Osteocyte (in vitro differentiated cells): ENCODE data around the gene RAB40B. TPM values are rescaled to one million over a fixed set of nuclear protein-coding genes. Genes with fewer than 3 reads are reported as not detected.
"Not testable (repeated sequence)": the region's sequence is repeated elsewhere in the genome, so short reads cannot be mapped to it uniquely, and the experiment has no call there.

Experiments
- DNase-seq: peaks from one replicate; pipeline ENCODE4 v3.0.0; 2021; ENCODE audit warnings: mixed read lengths; ENCODE audit not compliant: unreplicated experiment; ENCODE audit errors: extremely low spot score
- H3K27ac Mint-ChIP-seq: one replicate; pipeline ENCODE4 v1.8.0; 2021; ENCODE audit warnings: mild to moderate bottlenecking, mixed read lengths; ENCODE audit not compliant: unreplicated experiment
- H3K27me3 Mint-ChIP-seq: one replicate; pipeline ENCODE4 v1.8.0; 2021; ENCODE audit warnings: mixed read lengths; ENCODE audit not compliant: unreplicated experiment
- H3K36me3 Mint-ChIP-seq: one replicate; pipeline ENCODE4 v1.8.0; 2021; ENCODE audit warnings: mixed read lengths; ENCODE audit not compliant: unreplicated experiment
- H3K4me1 Mint-ChIP-seq: one replicate; pipeline ENCODE4 v1.8.0; 2021; ENCODE audit warnings: mixed read lengths; ENCODE audit not compliant: unreplicated experiment
- H3K4me3 Mint-ChIP-seq: one replicate; pipeline ENCODE4 v1.8.0; 2021; ENCODE audit warnings: mild to moderate bottlenecking, moderate library complexity, mixed read lengths; ENCODE audit not compliant: unreplicated experiment
- H3K9me3 Mint-ChIP-seq: one replicate; pipeline ENCODE4 v1.8.0; 2021; ENCODE audit warnings: mixed read lengths; ENCODE audit not compliant: unreplicated experiment
- CTCF ChIP-seq: fragments of 200-600 bp; sonication (generic); IDR thresholded peaks from 2 replicates; pipeline ENCODE4 v1.5.0; 2021; ENCODE audit warnings: antibody characterized with exemption, mild to moderate bottlenecking, moderate library complexity
- total RNA-seq: library from RNA; stranded (reverse); gene quantifications from 2 replicates; pipeline ENCODE4 v1.2.1, GENCODE V29; 2021

RAB40B gene
- total RNA-seq, 1 donor from 2014 or later, result 13.4 TPM

- no peak for TF ChIP-seq CTCF
- Mint-ChIP-seq H3K4me1 (no peaks in the 10 kb centered on the region), H3K4me3 (no peak overlapping the region), H3K27me3 (no peaks in the 10 kb centered on the region), H3K36me3 (peaks cover 18% of the 10 kb centered on the region), H3K9me3 (no peaks in the 10 kb centered on the region), H3K27ac (no peak overlapping the region)
- DNase-seq, result no peak
Measured at GRCh38 chr17:82657926-82658325, 40.6 kb downstream of the RAB40B start.

- Mint-ChIP-seq H3K36me3 (peaks cover 16% of the 10 kb centered on the region), H3K27me3 (no peaks in the 10 kb centered on the region), H3K4me1 (no peaks in the 10 kb centered on the region), H3K27ac (no peak overlapping the region), H3K4me3 (no peak overlapping the region), H3K9me3 (no peaks in the 10 kb centered on the region)
- TF ChIP-seq CTCF, result no peak
- no peak for DNase-seq
Measured at GRCh38 chr17:82656266-82656665, 42.2 kb downstream of the RAB40B start.

GRCh38 chr17:82655523-82655922 lies 43.0 kb downstream of the RAB40B start:
- H3K4me3 Mint-ChIP-seq, result no peak overlapping the region
- TF ChIP-seq CTCF, result no peak
- no peaks in the 10 kb centered on the region for H3K4me1 Mint-ChIP-seq
- DNase-seq, result no peak
- no peaks in the 10 kb centered on the region for H3K27me3 Mint-ChIP-seq
- H3K9me3 Mint-ChIP-seq, result no peaks in the 10 kb centered on the region
- peaks cover 12% of the 10 kb centered on the region for H3K36me3 Mint-ChIP-seq
- H3K27ac Mint-ChIP-seq, result no peak overlapping the region

- no peak for DNase-seq
- H3K4me1 Mint-ChIP-seq, result no peaks in the 10 kb centered on the region
- no peaks in the 10 kb centered on the region for H3K27me3 Mint-ChIP-seq
- TF ChIP-seq CTCF, result no peak
- no peaks in the 10 kb centered on the region for H3K9me3 Mint-ChIP-seq
- H3K4me3 Mint-ChIP-seq, result no peak overlapping the region
- H3K27ac Mint-ChIP-seq, result no peak overlapping the region
- H3K36me3 Mint-ChIP-seq, result peaks cover 11% of the 10 kb centered on the region
Measured at GRCh38 chr17:82655038-82655479, 43.4 kb downstream of the RAB40B start.

GRCh38 chr17:82654611-82655010 lies 43.9 kb downstream of the RAB40B start:
- not testable (repeated sequence) for H3K4me1 Mint-ChIP-seq, H3K4me3 Mint-ChIP-seq, H3K9me3 Mint-ChIP-seq, H3K36me3 Mint-ChIP-seq, H3K27ac Mint-ChIP-seq, DNase-seq, H3K27me3 Mint-ChIP-seq
